ENCODE results near the gene C19orf18. TPM values are rescaled to one million over a fixed set of nuclear protein-coding genes. Genes with fewer than 3 reads are reported as not detected.
A peak's percentile ranks its signal among the peaks of the same experiment; 100 is the strongest.

Gene C19orf18
- 1 to 10 TPM in 1 of 7 donors, under 1 TPM in 3, not detected in 3; 0.50 to 1.9 (median 0.69) TPM for total RNA-seq
- 1 to 10 TPM; 1.7 to 4.2 (median 3.0) TPM for polyA plus RNA-seq
- long read RNA-seq, donor 1 = 0 reads
- long read RNA-seq, donor 2 = 0 reads

- WGBS, 5 donors = 89 to 95% (median 94%) methylated on average over 4 of the region's 4 CpGs
- intact Hi-C loops (cut with DNase I; ENCODE audit: low total_unique reads) = no loop called here
- Histone ChIP-seq H3K4me1 (no peaks in the 10 kb centered on the region), H3K4me3 (no peak within 1 kb of the TSS), H3K36me3 (peaks cover 7 to 70% (median 26%) of the 10 kb centered on the region in 6 donors), H3K27me3 (replicated peaks in 1 of 7) (no peaks in the 10 kb centered on the region), H3K27ac (no peak within 1 kb of the TSS), H3K9me3 (peaks cover 48 to 100% (median 100%) of the 10 kb centered on the region in 8 donors)
- TF ChIP-seq POLR2A (IDR thresholded peaks at IDR 0.05) = no peak
- DNase-seq = no peak
These were observed at the start of gene C19orf18 for GRCh38 chr19:57974434-57974833. Gene C19orf18, minus strand, starts transcription at chr19:57974534. Its CDS starts 102 bp downstream, at chr19:57974432.

DNA sequence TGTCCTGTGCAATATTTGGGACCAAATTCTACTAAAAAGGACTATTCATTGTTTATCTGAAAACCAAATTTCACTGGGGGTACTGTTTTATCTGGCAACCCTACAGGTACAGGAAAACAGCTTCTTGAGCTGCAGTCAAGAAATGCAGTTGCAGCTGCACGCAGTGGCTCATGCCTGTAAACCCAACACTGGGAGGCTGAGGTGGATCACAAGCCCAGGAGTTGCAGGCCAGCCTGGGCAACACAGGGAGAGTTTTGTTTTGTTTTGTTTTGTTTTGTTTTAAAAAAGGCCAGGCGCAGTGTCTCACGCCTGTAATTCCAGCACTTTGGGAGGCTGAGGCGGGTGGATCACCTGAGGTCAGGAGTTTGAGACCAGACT is 47.9 kb upstream of the C19orf18 start:
- Histone ChIP-seq H3K4me1 (no peaks in the 10 kb centered on the region), H3K27me3 (replicated peaks in 1 of 7) (peaks cover 0 to 14% (median 0%) of the 10 kb centered on the region in 7 donors), H3K9me3 (peaks cover 0 to 93% (median 28%) of the 10 kb centered on the region in 8 donors), H3K36me3 (no peaks in the 10 kb centered on the region), H3K27ac (no peak overlapping the region), H3K4me3 (no peak overlapping the region)
- intact Hi-C loops (cut with DNase I; ENCODE audit: low total_unique reads) = loop anchor here (5.0 kb wide), 1 partner anchor 135 kb away; no protein-coding TSS in a partner anchor
- TF ChIP-seq POLR2AphosphoS5 (IDR thresholded peaks at IDR 0.05) (no peak), CTCF (IDR thresholded peaks at IDR 0.05 in 8 of 11, conservative IDR thresholded peaks at IDR 0.05 in 3 of 11) (no peak), POLR2A (IDR thresholded peaks at IDR 0.05) (no peak)
- 71 to 80% (median 73%) methylated on average over 4 of the region's 4 CpGs for WGBS, 5 donors
- DNase-seq = peak; percentile 9

- H3K9me3 ChIP-seq = peaks cover 0 to 93% (median 26%) of the 10 kb centered on the region in 8 donors
- H3K27ac ChIP-seq = no peak overlapping the region
- no peaks in the 10 kb centered on the region for H3K4me1 ChIP-seq
- no peak overlapping the region for H3K4me3 ChIP-seq
- H3K36me3 ChIP-seq = no peaks in the 10 kb centered on the region
- intact Hi-C loops (cut with DNase I; ENCODE audit: low total_unique reads) = loop anchor here (5.0 kb wide), 1 partner anchor 136 kb away; no protein-coding TSS in a partner anchor
- peaks cover 0 to 16% (median 0%) of the 10 kb centered on the region in 7 donors for H3K27me3 ChIP-seq (replicated peaks in 1 of 7)
- peak; percentile 35 for DNase-seq
- TF ChIP-seq POLR2A (IDR thresholded peaks at IDR 0.05) (no peak), POLR2AphosphoS5 (IDR thresholded peaks at IDR 0.05) (no peak), CTCF (IDR thresholded peaks at IDR 0.05 in 8 of 11, conservative IDR thresholded peaks at IDR 0.05 in 3 of 11) (peak; percentile 45 to 82 (median 71))
- 49 to 61% (median 57%) methylated on average over 25 to 30 of the region's 30 CpGs for WGBS, 5 donors
These were observed 47.4 kb upstream of the C19orf18 start for GRCh38 chr19:58021541-58022282.

GRCh38 chr19:58020129-58020528 is 45.8 kb upstream of the C19orf18 start:
- intact Hi-C loops (cut with DNase I; ENCODE audit: low total_unique reads) = loop anchor here (5.0 kb wide), 1 partner anchor 137 kb away; no protein-coding TSS in a partner anchor
- WGBS, 5 donors = 70 to 83% (median 76%) methylated on average over 7 of the region's 7 CpGs

More at GRCh38 chr19:58020129-58020528, 45.8 kb upstream of the C19orf18 start:
- DNase-seq = no peak
- Histone ChIP-seq H3K27ac (no peak overlapping the region), H3K36me3 (no peaks in the 10 kb centered on the region), H3K4me1 (no peaks in the 10 kb centered on the region), H3K27me3 (replicated peaks in 1 of 7) (peaks cover 0 to 16% (median 0%) of the 10 kb centered on the region in 7 donors), H3K4me3 (no peak overlapping the region), H3K9me3 (peaks cover 0 to 93% (median 26%) of the 10 kb centered on the region in 8 donors)
- TF ChIP-seq POLR2AphosphoS5 (IDR thresholded peaks at IDR 0.05) (no peak), POLR2A (IDR thresholded peaks at IDR 0.05) (no peak), CTCF (IDR thresholded peaks at IDR 0.05 in 8 of 11, conservative IDR thresholded peaks at IDR 0.05 in 3 of 11) (no peak)
